H9 (cell line): ENCODE measurements around the gene NDNF. TPM values are rescaled to one million over a fixed set of nuclear protein-coding genes. Genes with fewer than 3 reads are reported as not detected.

Experiments used
- DNase-seq: peaks from one replicate; pipeline ENCODE4 v3.0.0-alpha.2; 2017
- H2AFZ ChIP-seq: one replicate; pipeline ENCODE4 v1.6.1; 2013; ENCODE audit warnings: mild to moderate bottlenecking, low read length, control low read depth, moderate library complexity
- H2AK5ac ChIP-seq: 2 replicates; pipeline ENCODE4 v1.6.1; 2013; ENCODE audit warnings: low read length, control low read depth, mixed read lengths; ENCODE audit not compliant: insufficient read length
- H2BK120ac ChIP-seq: one replicate; pipeline ENCODE4 v1.6.1; 2013; ENCODE audit warnings: low read depth, mild to moderate bottlenecking, low read length, control low read depth, inconsistent platforms; ENCODE audit not compliant: poor library complexity, severe bottlenecking
- H2BK12ac ChIP-seq: 2 replicates; pipeline ENCODE4 v1.6.1; 2013; ENCODE audit warnings: low read length, control low read depth, mixed read lengths, low read depth; ENCODE audit not compliant: insufficient read length
- H2BK15ac ChIP-seq: 2 replicates; pipeline ENCODE4 v1.6.1; 2013; ENCODE audit warnings: low read depth, low read length, control low read depth
- H2BK20ac ChIP-seq: one replicate; pipeline ENCODE4 v1.6.1; 2013; ENCODE audit warnings: low read depth, mild to moderate bottlenecking, low read length, control low read depth, inconsistent platforms; ENCODE audit not compliant: poor library complexity, severe bottlenecking
- H2BK5ac ChIP-seq: 2 replicates; pipeline ENCODE4 v1.6.1; 2013; ENCODE audit warnings: low read length, control low read depth, mixed read lengths; ENCODE audit not compliant: insufficient read length
- H3K14ac ChIP-seq: 2 replicates; pipeline ENCODE4 v1.6.1; 2013; ENCODE audit warnings: low read length, control low read depth; ENCODE audit not compliant: insufficient read depth
- H3K18ac ChIP-seq: 2 replicates; pipeline ENCODE4 v1.6.1; 2013; ENCODE audit warnings: low read depth, mild to moderate bottlenecking, mixed read lengths, low read length, control low read depth; ENCODE audit not compliant: insufficient read length
- H3K23ac ChIP-seq: 2 replicates; pipeline ENCODE4 v1.6.1; 2013; ENCODE audit warnings: low read length, control low read depth, mixed read lengths, low read depth; ENCODE audit not compliant: insufficient read length
- H3K23me2 ChIP-seq: 2 replicates; pipeline ENCODE4 v1.6.1; 2013; ENCODE audit warnings: low read depth, mild to moderate bottlenecking, mixed read lengths, low read length, control low read depth; ENCODE audit not compliant: insufficient read length, poor library complexity, severe bottlenecking
- H3K27ac ChIP-seq: 2 replicates; pipeline ENCODE4 v1.5.1; 2013; ENCODE audit warnings: low read length, control low read depth, mixed read lengths, low read depth; ENCODE audit not compliant: insufficient read length
- H3K27me3 ChIP-seq: 2 replicates; pipeline ENCODE4 v1.6.1; 2013; ENCODE audit warnings: low read length, control low read depth, inconsistent platforms; ENCODE audit not compliant: insufficient read depth
- H3K4ac ChIP-seq: 2 replicates; pipeline ENCODE4 v1.6.1; 2013; ENCODE audit warnings: low read depth, mild to moderate bottlenecking, control low read depth, inconsistent platforms, low read length, moderate library complexity
- H3K4me1 ChIP-seq: 2 replicates; pipeline ENCODE4 v1.6.1; 2013; ENCODE audit warnings: low read length, control low read depth, inconsistent platforms; ENCODE audit not compliant: insufficient read depth
- H3K4me2 ChIP-seq: 2 replicates; pipeline ENCODE4 v1.6.1; 2013; ENCODE audit warnings: low read length, control low read depth, mixed read lengths; ENCODE audit not compliant: insufficient read length, insufficient read depth
- H3K56ac ChIP-seq: 2 replicates; pipeline ENCODE4 v1.6.1; 2013; ENCODE audit warnings: low read depth, mild to moderate bottlenecking, mixed read lengths, low read length, control low read depth; ENCODE audit not compliant: insufficient read length
- H3K79me1 ChIP-seq: 2 replicates; pipeline ENCODE4 v1.6.1; 2013; ENCODE audit warnings: low read depth, mild to moderate bottlenecking, moderate library complexity, low read length, control low read depth, inconsistent platforms; ENCODE audit not compliant: insufficient read depth, poor library complexity, severe bottlenecking
- H3K79me2 ChIP-seq: 2 replicates; pipeline ENCODE4 v1.6.1; 2013; ENCODE audit warnings: low read length, control low read depth, inconsistent platforms; ENCODE audit not compliant: insufficient read depth
- H3K9ac ChIP-seq: 2 replicates; pipeline ENCODE4 v1.6.1; 2013; ENCODE audit warnings: low read length, control low read depth, mixed read lengths; ENCODE audit not compliant: insufficient read length; ENCODE audit errors: extremely low read depth
- H3K9me3 ChIP-seq: one replicate; pipeline ENCODE4 v1.6.1; 2013; ENCODE audit warnings: low read depth, low read length, inconsistent platforms; ENCODE audit not compliant: control insufficient read depth
- H3T11ph ChIP-seq: one replicate; pipeline ENCODE4 v1.6.1; 2013; ENCODE audit warnings: mild to moderate bottlenecking, low read length, control low read depth, inconsistent platforms
- H4K20me1 ChIP-seq: one replicate; pipeline ENCODE4 v1.6.1; 2013; ENCODE audit not compliant: control insufficient read depth, insufficient read length, insufficient read depth
- H4K5ac ChIP-seq: 2 replicates; pipeline ENCODE4 v1.6.1; 2013; ENCODE audit warnings: low read depth, mild to moderate bottlenecking, mixed read lengths, low read length, control low read depth; ENCODE audit not compliant: insufficient read length
- H4K8ac ChIP-seq: replicated peaks from 2 replicates; pipeline ENCODE4 v1.6.1; 2013; ENCODE audit warnings: low read length, control low read depth, mixed read lengths, low read depth; ENCODE audit not compliant: insufficient read length
- H4K91ac ChIP-seq: 2 replicates; pipeline ENCODE4 v1.6.1; 2013; ENCODE audit warnings: low read depth, mild to moderate bottlenecking, moderate library complexity, mixed read lengths, low read length, control low read depth; ENCODE audit not compliant: insufficient read length
- H3K27ac Mint-ChIP-seq, 3 experiments: 2 replicates in 2 of 3; 3 replicates in 1 of 3; pipeline ENCODE4 v1.8.0; 2020 to 2021; ENCODE audit warnings: mixed read lengths in 3 of 3, mild to moderate bottlenecking in 1 of 3, moderate library complexity in 1 of 3
- H3K27me3 Mint-ChIP-seq: 2 replicates; pipeline ENCODE4 v1.8.0; 2021; ENCODE audit warnings: low read depth, mild to moderate bottlenecking, moderate library complexity, mixed read lengths
- H3K36me3 Mint-ChIP-seq, 3 experiments: 2 replicates in 2 of 3; 3 replicates in 1 of 3; pipeline ENCODE4 v1.8.0; 2020 to 2021; ENCODE audit warnings: low read depth in 3 of 3, mixed read lengths in 3 of 3; ENCODE audit not compliant: insufficient read depth in 1 of 3
- H3K4me1 Mint-ChIP-seq, 2 experiments: 2 replicates each; pipeline ENCODE4 v1.8.0; 2020; ENCODE audit warnings: mixed read lengths in 2 of 2
- H3K4me3 Mint-ChIP-seq, 2 experiments: 2 replicates in 1 of 2; 3 replicates in 1 of 2; pipeline ENCODE4 v1.8.0; 2020 to 2021; ENCODE audit warnings: mild to moderate bottlenecking in 2 of 2, mixed read lengths in 2 of 2, moderate library complexity in 1 of 2
- H3K9me3 Mint-ChIP-seq, 2 experiments: 2 replicates in 1 of 2; 3 replicates in 1 of 2; pipeline ENCODE4 v1.8.0; 2020; ENCODE audit warnings: mild to moderate bottlenecking in 2 of 2, mixed read lengths in 2 of 2, moderate library complexity in 1 of 2
- WGBS: extraction: QIAGEN DNeasy Blood & Tissue Kit; methylation state at CpG from one replicate; pipeline ENCODE4 v1.1.7; 2013; ENCODE audit warnings: missing lambda C conversion rate, low lambda C conversion rate, mixed read lengths; ENCODE audit not compliant: insufficient read length; ENCODE audit errors: extremely low coverage; 5-methylcytosine and 5-hydroxymethylcytosine counted together
- total RNA-seq: library from RNA; stranded (reverse); gene quantifications from 2 replicates; pipeline ENCODE4 v1.2.1, GENCODE V29; 2021
- TF ChIP-seq, protein P1 (sequence below): fragments of 200-600 bp; sonication (generic); conservative IDR thresholded peaks from 3 replicates; pipeline ENCODE4 v1.8.0; 2021; ENCODE audit warnings: antibody characterized with exemption, mild to moderate bottlenecking

The NDNF gene
- total RNA-seq, 1 experiment from 2014 or later = 0.17 TPM

DNA sequence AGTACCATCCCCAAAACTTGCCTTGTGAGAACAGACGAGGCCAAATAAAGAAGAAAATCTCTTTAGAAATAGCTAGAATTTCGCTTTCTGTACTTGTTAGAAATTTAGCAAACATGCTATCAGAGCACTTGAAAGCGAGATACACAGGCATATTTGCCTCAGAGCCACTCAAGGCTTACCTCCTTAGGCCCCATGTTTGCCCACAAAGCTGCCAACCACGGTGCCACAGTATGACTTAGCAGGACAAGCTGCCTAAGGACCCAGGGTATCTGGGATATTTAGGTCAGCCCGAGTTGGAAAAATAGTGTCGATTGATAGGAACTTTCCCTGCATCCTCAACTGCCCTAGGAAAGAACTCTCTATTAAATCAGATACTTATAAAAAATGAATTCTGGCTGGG, 24.2 kb downstream of the NDNF start:
- Mint-ChIP-seq H3K4me3 (no peak overlapping the region), H3K27ac (no peak overlapping the region), H3K4me1 (peaks cover 0 to under 1% of the 10 kb centered on the region in 2 experiments; a peak in 2 of 4 replicates), H3K36me3 (no peaks in the 10 kb centered on the region), H3K27me3 (no peaks in the 10 kb centered on the region), H3K9me3 (no peaks in the 10 kb centered on the region)
- Histone ChIP-seq H3K9ac (no peak overlapping the region), H2BK5ac (no peak overlapping the region), H3K27me3 (no peaks in the 10 kb centered on the region), H2BK20ac (no peak overlapping the region), H2AK5ac (no peak overlapping the region), H3K9me3 (no peaks in the 10 kb centered on the region), H3K18ac (no peak overlapping the region), H4K20me1 (no peaks in the 10 kb centered on the region), H2AFZ (no peak overlapping the region), H3K27ac (no peak overlapping the region), H3K4ac (no peak overlapping the region), H3K4me1 (no peaks in the 10 kb centered on the region; the same call in 1 of the 2 replicates), H2BK15ac (no peak overlapping the region), H3K23me2 (no peaks in the 10 kb centered on the region), H3K56ac (no peak overlapping the region), H3K14ac (no peak overlapping the region), H2BK120ac (no peak overlapping the region), H3K4me2 (no peak overlapping the region), H4K91ac (no peak overlapping the region), H4K5ac (no peak overlapping the region), H3K79me1 (no peaks in the 10 kb centered on the region), H3K79me2 (no peaks in the 10 kb centered on the region), H3T11ph (no peak overlapping the region), H2BK12ac (no peak overlapping the region), H4K8ac (no peak overlapping the region), H3K23ac (no peak overlapping the region)
- TF ChIP-seq, protein P1, sequence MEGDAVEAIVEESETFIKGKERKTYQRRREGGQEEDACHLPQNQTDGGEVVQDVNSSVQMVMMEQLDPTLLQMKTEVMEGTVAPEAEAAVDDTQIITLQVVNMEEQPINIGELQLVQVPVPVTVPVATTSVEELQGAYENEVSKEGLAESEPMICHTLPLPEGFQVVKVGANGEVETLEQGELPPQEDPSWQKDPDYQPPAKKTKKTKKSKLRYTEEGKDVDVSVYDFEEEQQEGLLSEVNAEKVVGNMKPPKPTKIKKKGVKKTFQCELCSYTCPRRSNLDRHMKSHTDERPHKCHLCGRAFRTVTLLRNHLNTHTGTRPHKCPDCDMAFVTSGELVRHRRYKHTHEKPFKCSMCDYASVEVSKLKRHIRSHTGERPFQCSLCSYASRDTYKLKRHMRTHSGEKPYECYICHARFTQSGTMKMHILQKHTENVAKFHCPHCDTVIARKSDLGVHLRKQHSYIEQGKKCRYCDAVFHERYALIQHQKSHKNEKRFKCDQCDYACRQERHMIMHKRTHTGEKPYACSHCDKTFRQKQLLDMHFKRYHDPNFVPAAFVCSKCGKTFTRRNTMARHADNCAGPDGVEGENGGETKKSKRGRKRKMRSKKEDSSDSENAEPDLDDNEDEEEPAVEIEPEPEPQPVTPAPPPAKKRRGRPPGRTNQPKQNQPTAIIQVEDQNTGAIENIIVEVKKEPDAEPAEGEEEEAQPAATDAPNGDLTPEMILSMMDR = no peak
- no CpG with 5 or more reads among the region's 6 CpGs for WGBS
- DNase-seq = no peak
